GM12878 (cell line): ENCODE measurements around the gene TIGD2. TPM values are rescaled to one million over a fixed set of nuclear protein-coding genes. Genes with fewer than 3 reads are reported as not detected.

Experiments used
- ATAC-seq: fragments of 200-7000 bp; cut with Tn5 transposase; 3 replicates; pipeline ENCODE4 v1.9.1; 2020; ENCODE audit warnings: mild to moderate bottlenecking, moderate library complexity
- BruUV-seq: library from RNA; stranded (reverse); fragments of 400-500 nt; replicated peaks from 2 replicates; lab custom pipeline; 2021; lab: Mats Ljungman, UMichigan
- CTCF ChIA-PET: fragments of 300-600 bp; sonication (Branson Sonifier 250); formaldehyde crosslinking; extraction: SDS; loops from one replicate; lab custom pipeline; 2021; ENCODE audit warnings: inconsistent platforms; lab: Yijun Ruan, JAX
- POLR2A ChIA-PET: fragments of 350-600 bp; formaldehyde crosslinking; extraction: SDS; loops from one replicate; lab custom pipeline; 2021; ENCODE audit warnings: inconsistent platforms; lab: Charles Lee
- RAD21 ChIA-PET: fragments of 300-600 bp; sonication (Branson Sonifier 250); formaldehyde crosslinking; loops from one replicate; lab custom pipeline; 2023; ENCODE audit warnings: antibody characterized with exemption; ENCODE audit not compliant: unreplicated experiment; lab: Charles Lee
- SMC1A ChIA-PET: fragments of 300-600 bp; sonication (Branson Sonifier 250); formaldehyde crosslinking; loops from one replicate; lab custom pipeline; 2023; ENCODE audit not compliant: unreplicated experiment, uncharacterized antibody; lab: Charles Lee
- DNase-seq: peaks from one replicate; pipeline ENCODE4 v3.0.0-alpha.2; 2011; ENCODE audit warnings: low read depth, low spot score
- FAIRE-seq: peaks from 3 replicates; lab custom pipeline; 2011; peaks lifted over from hg19 to GRCh38; lab: Jason Lieb, UNC
- H2AFZ ChIP-seq: 2 replicates; pipeline ENCODE4 v1.6.0; 2011; ENCODE audit warnings: low read depth, low read length, control low read depth; ENCODE audit not compliant: control insufficient read depth
- H3K27ac ChIP-seq: 2 replicates; pipeline ENCODE4 v1.5.1; 2011; ENCODE audit warnings: control low read depth; ENCODE audit not compliant: control insufficient read depth, insufficient read depth
- H3K27me3 ChIP-seq, 2 experiments: replicated peaks in 1 of 2; 2 replicates each; pipeline versions ENCODE4 v1.6.0 to v1.6.1; 2011; ENCODE audit warnings: low read length in 1 of 2; ENCODE audit not compliant: control insufficient read depth in 2 of 2, insufficient read depth in 2 of 2
- H3K36me3 ChIP-seq, 2 experiments: 2 replicates each; pipeline ENCODE4 v1.5.1; 2011; ENCODE audit warnings: low read length in 1 of 2; ENCODE audit not compliant: control insufficient read depth in 2 of 2, insufficient read depth in 2 of 2
- H3K4me1 ChIP-seq: 2 replicates; pipeline ENCODE4 v1.6.1; 2011; ENCODE audit warnings: mild to moderate bottlenecking, low read length, moderate library complexity, mixed read lengths; ENCODE audit not compliant: control insufficient read depth, insufficient read depth
- H3K4me2 ChIP-seq: 2 replicates; pipeline ENCODE4 v1.6.0; 2011; ENCODE audit warnings: control low read depth; ENCODE audit not compliant: control insufficient read depth, insufficient read depth
- H3K4me3 ChIP-seq: fragments of 200-600 bp; sonication (generic); 2 replicates; pipeline ENCODE4 v1.5.1; 2016
- H3K79me2 ChIP-seq: 2 replicates; pipeline ENCODE4 v1.6.0; 2011; ENCODE audit warnings: low read length; ENCODE audit not compliant: control insufficient read depth, insufficient read depth
- H3K9ac ChIP-seq: 2 replicates; pipeline ENCODE4 v1.8.0; 2011; ENCODE audit warnings: low read length, control low read depth, mixed read lengths; ENCODE audit not compliant: control insufficient read depth, insufficient read depth
- H3K9me3 ChIP-seq: replicated peaks from 3 replicates; pipeline ENCODE4 v1.5.1; 2011; ENCODE audit warnings: mild to moderate bottlenecking, low read length; ENCODE audit not compliant: control insufficient read depth, insufficient read depth
- H4K20me1 ChIP-seq: 2 replicates; pipeline ENCODE4 v1.6.0; 2011; ENCODE audit not compliant: control insufficient read depth, insufficient read depth
- BHLHE40 ChIP-seq, 2 experiments: fragments of 450-650 bp in 1 of 2; IDR thresholded peaks; 2 replicates each; pipeline ENCODE4 v1.6.1; 2011 to 2017; ENCODE audit warnings: low read depth in 2 of 2, borderline replicate concordance in 1 of 2, improper control_type of control experiment in 1 of 2, low read length in 1 of 2, mild to moderate bottlenecking in 1 of 2
- CTCF ChIP-seq, 3 experiments: IDR thresholded peaks in 2 of 3; conservative IDR thresholded peaks in 1 of 3; 2 replicates each; pipeline ENCODE4 v1.5.1; 2011; ENCODE audit warnings: low read depth in 3 of 3, low read length in 3 of 3, mild to moderate bottlenecking in 3 of 3, control low read depth in 2 of 3, moderate library complexity in 2 of 3, inconsistent platforms in 1 of 3, mixed read lengths in 1 of 3; ENCODE audit not compliant: control insufficient read depth in 2 of 3, insufficient read depth in 1 of 3; ENCODE audit errors: extremely low read depth in 1 of 3
- GABPA ChIP-seq: IDR thresholded peaks from 2 replicates; pipeline ENCODE4 v1.6.1; 2014; ENCODE audit warnings: antibody characterized with exemption, low read depth, mild to moderate bottlenecking, inconsistent platforms
- IKZF1 ChIP-seq: fragments of 450-650 bp; conservative IDR thresholded peaks from 2 replicates; pipeline ENCODE4 v1.6.1; 2017; ENCODE audit warnings: antibody characterized with exemption, mild to moderate bottlenecking
- LARP7 ChIP-seq: fragments of 450-650 bp; IDR thresholded peaks from 2 replicates; pipeline ENCODE4 v1.6.1; 2017; ENCODE audit warnings: mild to moderate bottlenecking
- POLR2AphosphoS5 ChIP-seq: IDR thresholded peaks from 2 replicates; pipeline ENCODE4 v1.6.1; 2011; ENCODE audit warnings: mild to moderate bottlenecking, low read length, inconsistent platforms
- RAD51 ChIP-seq: fragments of 450-650 bp; IDR thresholded peaks from 2 replicates; pipeline ENCODE4 v1.6.1; 2016; ENCODE audit warnings: moderate library complexity, mild to moderate bottlenecking, inconsistent platforms
- SMAD5 ChIP-seq: IDR thresholded peaks from 2 replicates; pipeline ENCODE4 v1.6.1; 2016; ENCODE audit warnings: antibody characterized with exemption, low read depth
- TCF3 ChIP-seq: IDR thresholded peaks from 2 replicates; pipeline ENCODE4 v1.6.1; 2012; ENCODE audit warnings: low read depth, mild to moderate bottlenecking, low read length, borderline replicate concordance; ENCODE audit not compliant: insufficient read depth
- ZBTB11 ChIP-seq: fragments of 450-650 bp; formaldehyde crosslinking; IDR thresholded peaks from 2 replicates; pipeline ENCODE4 v1.5.0; 2022; ENCODE audit warnings: mild to moderate bottlenecking, missing genetic modification characterization
- ZNF217 ChIP-seq: fragments of 450-650 bp; IDR thresholded peaks from 2 replicates; pipeline ENCODE4 v1.6.1; 2017; ENCODE audit warnings: antibody characterized with exemption, mild to moderate bottlenecking
- ZNF687 ChIP-seq: fragments of 450-650 bp; IDR thresholded peaks from 2 replicates; pipeline ENCODE4 v1.6.1; 2017; ENCODE audit warnings: mild to moderate bottlenecking, moderate library complexity
- WGBS: methylation state at CpG from one replicate; pipeline ENCODE4 v1.1.6; 2016; ENCODE audit warnings: low lambda C conversion rate; ENCODE audit not compliant: insufficient replicate concordance, insufficient coverage; ENCODE audit errors: missing lambda C conversion rate; 5-methylcytosine and 5-hydroxymethylcytosine counted together
- in situ Hi-C: fragments of 300-500 bp; cut with MboI; formaldehyde crosslinking; loops from 9 replicates; pipeline ENCODE4 v1.14.3; 2018; ENCODE audit warnings: mixed read lengths
- intact Hi-C: fragments of 100-400 bp; cut with micrococcal nuclease; formaldehyde crosslinking; loops from one replicate; pipeline ENCODE4 v1.14.2; 2022; ENCODE audit not compliant: unreplicated experiment
- polyA plus RNA-seq, 11 experiments: library from polyadenylated mRNA; depleted of rRNA in 4 of 11; unstranded in 6 of 11; stranded (reverse) in 5 of 11; fragments of >200 nt; fragmentation: Nextera tagmentation in 4 of 11; fragmentation: Illumina TruSeq in 1 of 11; extraction: Ambion mirVana in 4 of 11; extraction: Trizol in 1 of 11; gene quantifications; 1 replicate in 1 of 11; 2 replicates in 10 of 11; pipeline versions ENCODE4 v1.2.1 to v1.2.3, GENCODE V29; 2011 to 2016; ENCODE audit warnings: inconsistent platforms in 2 of 11, missing spikeins in 2 of 11, low read depth in 1 of 11
- total RNA-seq, 4 experiments: library from RNA; depleted of rRNA in 3 of 4; stranded (reverse); fragments of >200 nt in 3 of 4; fragmentation: Illumina TruSeq in 1 of 4; extraction: Trizol in 1 of 4; gene quantifications; 2 replicates each; pipeline versions ENCODE4 v1.2.1 to v1.2.3, GENCODE V29; 2013 to 2021

Gene TIGD2
- total and polyA plus RNA-seq, 10 of the 15 experiments (the other 5 are each of a cell fraction or from before 2014, with no cell fraction given), result 2.4 to 8.4 (median 5.0) TPM

GRCh38 chr4:89099471-89099870 is 11.9 kb upstream of the TIGD2 start (continued):
- TF ChIP-seq ZBTB11 (CRISPR knock-in tag) (no peak), CTCF (IDR thresholded peaks at IDR 0.05 in 2 of 3, conservative IDR thresholded peaks at IDR 0.05 in 1 of 3; ENCODE audit: control insufficient read depth in 2 of 3, extremely low read depth in 1 of 3, insufficient read depth in 1 of 3, low read depth in 3 of 3, low read length in 3 of 3) (no peak), RAD51 (no peak), TCF3 (no peak), GABPA (no peak), SMAD5 (no peak)

- in situ Hi-C loops, result no loop called here
- ATAC-seq, result peak; percentile 57
- FAIRE-seq, result no peak
- CTCF ChIA-PET, result interaction anchor here (0.7 to 3.7 kb wide), 8 partner anchors 11 to 561 kb away, joined by 3 to 9 read pairs (median 4); partner anchors contain the start of gene FAM13A
- 32% methylated on average over 3 of the region's 3 CpGs for WGBS
- Histone ChIP-seq H2AFZ (peak overlapping the region; percentile 85), H3K4me3 (no peak overlapping the region), H3K4me2 (peak overlapping the region; percentile 84), H3K4me1 (peaks cover 7% of the 10 kb centered on the region), H3K36me3 (no peaks in the 10 kb centered on the region), H3K27me3 (no peaks in the 10 kb centered on the region), H4K20me1 (no peaks in the 10 kb centered on the region), H3K27ac (peak overlapping the region; percentile 95), H3K9me3 (no peaks in the 10 kb centered on the region; the same call in 1 of the 3 replicates), H3K9ac (peak overlapping the region; percentile 63), H3K79me2 (no peaks in the 10 kb centered on the region)
- SMC1A ChIA-PET, result interaction anchor here (0.6 to 6.6 kb wide), 11 partner anchors 10 to 488 kb away, joined by 3 to 58 read pairs (median 4); partner anchors contain the start of gene FAM13A
- intact Hi-C loops, result loop anchor here (2.0 kb wide), 1 partner anchor 20 kb away; no protein-coding TSS in a partner anchor
- BruUV-seq, result TSS peak; percentile 94
- POLR2A ChIA-PET, result interaction anchor here (2.0 to 3.5 kb wide), 2 partner anchors 32 to 45 kb away, joined by 6 to 15 read pairs; partner anchors contain the start of gene FAM13A
- no peak for DNase-seq
- RAD21 ChIA-PET, result interaction anchor here (0.6 to 2.1 kb wide), 8 partner anchors 13 to 280 kb away, joined by 3 to 40 read pairs (median 6); partner anchors contain the start of gene FAM13A
- no peak for TF ChIP-seq LARP7
- peak; percentile 55; the same call in 1 of the 2 replicates for TF ChIP-seq ZNF217
- TF ChIP-seq BHLHE40 (IDR thresholded peaks at IDR 0.05; ENCODE audit: borderline replicate concordance in 1 of 2, low read depth in 2 of 2, low read length in 1 of 2), result peak in 1 of 2 experiments; percentile 46; a peak in 1 of 4 replicates
- TF ChIP-seq POLR2AphosphoS5, result 0 out of 2 replicates have a peak, but pooled peaks have one; percentile 39
- peak; percentile 23; the same call in 1 of the 2 replicates for TF ChIP-seq IKZF1
- TF ChIP-seq ZNF687, result peak; percentile 71; the same call in 1 of the 2 replicates
These were observed 10.5 kb upstream of the TIGD2 start for GRCh38 chr4:89100853-89101252.
